CD14-positive monocyte (primary cell): ENCODE results near the gene FBXO45. TPM values are rescaled to one million over a fixed set of nuclear protein-coding genes. Genes with fewer than 3 reads are reported as not detected.

ENCODE experiments used
- DNase-seq, 3 donors: peaks; one replicate each; pipeline ENCODE4 v3.0.0-alpha.2; 2011 to 2022
- H2AFZ ChIP-seq: 2 replicates; pipeline ENCODE4 v1.6.0; 2012; ENCODE audit warnings: mild to moderate bottlenecking, low read depth, low read length, inconsistent platforms; ENCODE audit not compliant: insufficient read depth, poor library complexity, severe bottlenecking
- H3K27ac ChIP-seq, 2 donors: 1 replicate in 1 of 2; 2 replicates in 1 of 2; pipeline ENCODE4 v1.5.1; 2012 to 2013; ENCODE audit warnings: low read length in 2 of 2, control low read depth in 1 of 2, inconsistent platforms in 1 of 2, low read depth in 1 of 2, mild to moderate bottlenecking in 1 of 2
- H3K27me3 ChIP-seq, 2 donors: one replicate each; pipeline versions ENCODE4 v1.6.0 to v1.6.1; 2011 to 2013; ENCODE audit warnings: low read length in 2 of 2; ENCODE audit not compliant: control insufficient read depth in 2 of 2, insufficient read depth in 2 of 2
- H3K36me3 ChIP-seq, 2 donors: replicated peaks in 1 of 2; 1 replicate in 1 of 2; 2 replicates in 1 of 2; pipeline versions ENCODE4 v1.5.1 to v1.6.1; 2012 to 2013; ENCODE audit warnings: low read length in 2 of 2, control low read depth in 1 of 2, inconsistent platforms in 1 of 2, mild to moderate bottlenecking in 1 of 2; ENCODE audit not compliant: insufficient read depth in 2 of 2, control insufficient read depth in 1 of 2
- H3K4me1 ChIP-seq, 2 donors: 1 replicate in 1 of 2; 2 replicates in 1 of 2; pipeline versions ENCODE4 v1.5.1 to v1.6.1; 2012 to 2013; ENCODE audit warnings: low read length in 2 of 2, control low read depth in 1 of 2, inconsistent platforms in 1 of 2, mild to moderate bottlenecking in 1 of 2, moderate library complexity in 1 of 2; ENCODE audit not compliant: insufficient read depth in 2 of 2, control insufficient read depth in 1 of 2
- H3K4me2 ChIP-seq: replicated peaks from 2 replicates; pipeline ENCODE3; 2012; ENCODE audit warnings: low read length, moderate library complexity, mild to moderate bottlenecking; ENCODE audit not compliant: poor library complexity, severe bottlenecking; ENCODE audit errors: extremely low read depth
- H3K4me3 ChIP-seq, 3 experiments: fragments of 200-600 bp in 1 of 3; sonication (generic) in 1 of 3; replicated peaks in 1 of 3; 1 replicate in 2 of 3; 2 replicates in 1 of 3; pipeline ENCODE4 v1.5.1; 2011 to 2013; ENCODE audit warnings: low read length in 3 of 3, mild to moderate bottlenecking in 3 of 3, control low read depth in 2 of 3, low read depth in 2 of 3, inconsistent platforms in 1 of 3, moderate library complexity in 1 of 3
- H3K79me2 ChIP-seq: 2 replicates; pipeline ENCODE4 v1.6.0; 2012; ENCODE audit warnings: mild to moderate bottlenecking, control low read depth, inconsistent platforms, low read length, moderate library complexity; ENCODE audit not compliant: insufficient read depth
- H3K9ac ChIP-seq: 2 replicates; pipeline ENCODE4 v1.6.0; 2017; ENCODE audit warnings: low read length, mild to moderate bottlenecking; ENCODE audit not compliant: insufficient read depth, poor library complexity, severe bottlenecking
- H3K9me3 ChIP-seq, 2 donors: replicated peaks in 1 of 2; 1 replicate in 1 of 2; 2 replicates in 1 of 2; pipeline versions ENCODE4 v1.5.1 to v1.6.1; 2012 to 2013; ENCODE audit warnings: low read length in 2 of 2, control low read depth in 1 of 2; ENCODE audit not compliant: control insufficient read depth in 1 of 2, insufficient read depth in 1 of 2
- H4K20me1 ChIP-seq: 2 replicates; pipeline ENCODE4 v1.6.0; 2012; ENCODE audit warnings: mild to moderate bottlenecking, low read length, control low read depth, moderate library complexity; ENCODE audit not compliant: insufficient read depth
- H3K27ac Mint-ChIP-seq, 7 donors: one replicate each; pipeline ENCODE4 v1.8.0; 2020; ENCODE audit warnings: mild to moderate bottlenecking in 7 of 7, mixed read lengths in 7 of 7, moderate library complexity in 6 of 7, inconsistent platforms in 2 of 7
- H3K27me3 Mint-ChIP-seq, 3 donors: one replicate each; pipeline ENCODE4 v1.8.0; 2021 to 2022; ENCODE audit warnings: low read depth in 3 of 3, mild to moderate bottlenecking in 3 of 3, mixed read lengths in 3 of 3, moderate library complexity in 3 of 3, inconsistent platforms in 1 of 3
- H3K36me3 Mint-ChIP-seq, 2 donors: one replicate each; pipeline ENCODE4 v1.8.0; 2020; ENCODE audit warnings: mixed read lengths in 2 of 2, inconsistent platforms in 1 of 2, mild to moderate bottlenecking in 1 of 2
- H3K4me1 Mint-ChIP-seq: one replicate; pipeline ENCODE4 v1.8.0; 2020; ENCODE audit warnings: mild to moderate bottlenecking, mixed read lengths
- H3K4me3 Mint-ChIP-seq, 2 donors: one replicate each; pipeline ENCODE4 v1.8.0; 2020; ENCODE audit warnings: mild to moderate bottlenecking in 2 of 2, mixed read lengths in 2 of 2, moderate library complexity in 1 of 2
- H3K9me3 Mint-ChIP-seq, 7 donors: one replicate each; pipeline ENCODE4 v1.8.0; 2020 to 2022; ENCODE audit warnings: mixed read lengths in 7 of 7, mild to moderate bottlenecking in 6 of 7, moderate library complexity in 6 of 7, inconsistent platforms in 2 of 7
- WGBS: methylation state at CpG from one replicate; pipeline ENCODE4 v1.1.5; 2013; ENCODE audit warnings: missing lambda C conversion rate; ENCODE audit not compliant: insufficient coverage; 5-methylcytosine and 5-hydroxymethylcytosine counted together
- intact Hi-C, 2 donors: fragments of 100-400 bp; cut with micrococcal nuclease; formaldehyde crosslinking; loops; one replicate each; pipeline versions ENCODE4 v1.15.0 to v1.15.1; 2023
- polyA plus RNA-seq, 3 donors: library from polyadenylated mRNA; depleted of rRNA in 1 of 3; unstranded in 2 of 3; stranded (reverse) in 1 of 3; fragments of 300-500 nt in 2 of 3; fragments of >200 nt in 1 of 3; fragmentation: Illumina TruSeq in 2 of 3; gene quantifications; 1 replicate in 2 of 3; 2 replicates in 1 of 3; pipeline ENCODE4 v1.2.3, GENCODE V29; 2012 to 2021
- TF ChIP-seq, protein P1 (sequence below): fragments of 200-600 bp; IDR thresholded peaks from one replicate; pipeline ENCODE4 v1.8.0; 2022; ENCODE audit warnings: antibody characterized with exemption, mild to moderate bottlenecking

Gene FBXO45
- polyA plus RNA-seq, 3 donors = 1.8 to 2.8 (median 2.3) TPM

DNA sequence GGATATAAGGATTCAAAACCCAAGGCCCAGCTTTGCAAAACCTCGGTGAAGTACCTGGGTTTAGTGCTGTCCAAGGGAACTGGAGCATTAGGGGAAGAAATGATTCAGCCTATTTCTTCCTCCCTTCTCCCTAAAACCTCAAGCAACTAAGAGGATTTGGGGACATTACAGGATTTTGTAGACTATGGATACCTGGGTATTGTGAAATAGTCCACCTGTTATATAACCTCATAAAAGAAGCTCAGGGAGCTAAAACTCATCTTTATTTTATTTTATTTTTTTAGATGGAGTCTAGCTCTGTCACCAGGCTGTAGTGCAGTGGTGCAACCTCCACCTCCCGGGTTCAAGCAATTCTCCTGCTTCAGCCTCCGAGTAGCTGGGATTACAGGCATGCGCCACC, 44.6 kb upstream of the FBXO45 start:
- Histone ChIP-seq H3K36me3 (no peaks in the 10 kb centered on the region), H2AFZ (no peak overlapping the region), H3K4me1 (peaks cover 4 to 6% of the 10 kb centered on the region in 2 donors), H3K4me2 (no peak overlapping the region), H4K20me1 (no peaks in the 10 kb centered on the region), H3K79me2 (no peaks in the 10 kb centered on the region), H3K9me3 (peaks cover 35 to 40% of the 10 kb centered on the region in 2 donors), H3K9ac (no peak overlapping the region), H3K4me3 (no peak overlapping the region), H3K27me3 (no peaks in the 10 kb centered on the region), H3K27ac (no peak overlapping the region)
- DNase-seq = no peak
- TF ChIP-seq, protein P1, sequence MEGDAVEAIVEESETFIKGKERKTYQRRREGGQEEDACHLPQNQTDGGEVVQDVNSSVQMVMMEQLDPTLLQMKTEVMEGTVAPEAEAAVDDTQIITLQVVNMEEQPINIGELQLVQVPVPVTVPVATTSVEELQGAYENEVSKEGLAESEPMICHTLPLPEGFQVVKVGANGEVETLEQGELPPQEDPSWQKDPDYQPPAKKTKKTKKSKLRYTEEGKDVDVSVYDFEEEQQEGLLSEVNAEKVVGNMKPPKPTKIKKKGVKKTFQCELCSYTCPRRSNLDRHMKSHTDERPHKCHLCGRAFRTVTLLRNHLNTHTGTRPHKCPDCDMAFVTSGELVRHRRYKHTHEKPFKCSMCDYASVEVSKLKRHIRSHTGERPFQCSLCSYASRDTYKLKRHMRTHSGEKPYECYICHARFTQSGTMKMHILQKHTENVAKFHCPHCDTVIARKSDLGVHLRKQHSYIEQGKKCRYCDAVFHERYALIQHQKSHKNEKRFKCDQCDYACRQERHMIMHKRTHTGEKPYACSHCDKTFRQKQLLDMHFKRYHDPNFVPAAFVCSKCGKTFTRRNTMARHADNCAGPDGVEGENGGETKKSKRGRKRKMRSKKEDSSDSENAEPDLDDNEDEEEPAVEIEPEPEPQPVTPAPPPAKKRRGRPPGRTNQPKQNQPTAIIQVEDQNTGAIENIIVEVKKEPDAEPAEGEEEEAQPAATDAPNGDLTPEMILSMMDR = no peak
- Mint-ChIP-seq H3K9me3 (peaks cover 24 to 44% (median 41%) of the 10 kb centered on the region in 7 donors), H3K36me3 (no peaks in the 10 kb centered on the region), H3K27ac (no peak overlapping the region), H3K4me3 (no peak overlapping the region), H3K27me3 (peaks cover 0 to 13% (median 2%) of the 10 kb centered on the region in 3 donors), H3K4me1 (peaks cover 4% of the 10 kb centered on the region)
- intact Hi-C loops = no loop called here
- no CpG with 5 or more reads among the region's 4 CpGs for WGBS

DNA sequence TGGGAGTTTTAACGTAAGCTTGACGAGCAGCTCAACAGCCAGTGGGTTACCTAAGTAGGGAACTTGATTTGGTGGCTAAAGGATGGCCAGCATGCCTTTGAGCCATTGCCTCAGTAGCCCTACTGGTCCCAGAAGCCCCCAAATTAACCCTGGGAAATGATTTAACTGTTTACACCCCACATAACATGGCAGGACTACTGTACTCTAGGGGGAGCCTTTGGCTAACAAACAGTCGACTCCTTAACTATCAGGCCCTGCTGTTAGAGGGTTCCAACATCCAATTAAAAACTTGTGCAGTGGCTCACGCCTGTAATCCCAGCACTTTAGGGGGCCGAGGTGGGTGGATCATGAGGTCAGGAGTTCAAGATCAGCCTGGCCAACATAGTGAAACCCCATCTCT, 43.9 kb upstream of the FBXO45 start:
- peaks cover 20 to 37% (median 34%) of the 10 kb centered on the region in 7 donors for H3K9me3 Mint-ChIP-seq
- no peak overlapping the region for H3K4me3 ChIP-seq

More for the DNA sequence above, 43.9 kb upstream of the FBXO45 start:
- H3K27ac Mint-ChIP-seq = no peak overlapping the region
- Histone ChIP-seq H4K20me1 (no peaks in the 10 kb centered on the region), H3K4me2 (no peak overlapping the region), H3K79me2 (no peaks in the 10 kb centered on the region), H3K9me3 (peaks cover 28 to 33% of the 10 kb centered on the region in 2 donors), H3K36me3 (no peaks in the 10 kb centered on the region), H2AFZ (no peak overlapping the region), H3K9ac (no peak overlapping the region), H3K4me1 (peaks cover 8 to 10% of the 10 kb centered on the region in 2 donors), H3K27me3 (no peaks in the 10 kb centered on the region), H3K27ac (no peak overlapping the region)
- peaks cover 0 to 13% (median 2%) of the 10 kb centered on the region in 3 donors for H3K27me3 Mint-ChIP-seq
- H3K4me1 Mint-ChIP-seq = peaks cover 6% of the 10 kb centered on the region
- no peak overlapping the region for H3K4me3 Mint-ChIP-seq
- TF ChIP-seq, protein P1 = no peak
- intact Hi-C loops = no loop called here
- DNase-seq = no peak
- H3K36me3 Mint-ChIP-seq = no peaks in the 10 kb centered on the region
- WGBS = 85% methylated on average over 2 of the region's 5 CpGs
